Effector memory CD8-positive, alpha-beta T cell (primary cell): ENCODE data around the gene MTF2.

Experiments
- ATAC-seq: fragments of 150-1000 bp; cut with Tn5 transposase; replicated peaks from 2 replicates; pipeline ENCODE4 v1.10.0; 2021; ENCODE audit warnings: mild to moderate bottlenecking, moderate library complexity
- DNase-seq, 3 experiments: peaks; one replicate each; pipeline ENCODE4 v3.0.0; 2021
- H3K27ac Mint-ChIP-seq, 2 donors: one replicate each; pipeline ENCODE4 v1.8.0; 2022; ENCODE audit warnings: mild to moderate bottlenecking in 2 of 2, mixed read lengths in 2 of 2, moderate library complexity in 2 of 2
- H3K27me3 Mint-ChIP-seq, 2 donors: one replicate each; pipeline ENCODE4 v1.8.0; 2022; ENCODE audit warnings: mixed read lengths in 2 of 2
- H3K36me3 Mint-ChIP-seq: one replicate; pipeline ENCODE4 v1.8.0; 2022; ENCODE audit warnings: mild to moderate bottlenecking, moderate library complexity, mixed read lengths; ENCODE audit not compliant: insufficient read depth
- H3K4me1 Mint-ChIP-seq, 2 donors: one replicate each; pipeline ENCODE4 v1.8.0; 2022; ENCODE audit warnings: low read depth in 2 of 2, mixed read lengths in 2 of 2
- H3K4me3 Mint-ChIP-seq, 2 donors: one replicate each; pipeline ENCODE4 v1.8.0; 2022; ENCODE audit warnings: mild to moderate bottlenecking in 2 of 2, mixed read lengths in 2 of 2, moderate library complexity in 2 of 2
- H3K9me3 Mint-ChIP-seq, 2 donors: one replicate each; pipeline ENCODE4 v1.8.0; 2022; ENCODE audit warnings: mixed read lengths in 2 of 2

The MTF2 gene

GRCh38 chr1:93095804-93096585, 16.9 kb downstream of the MTF2 start:
- Mint-ChIP-seq H3K4me1 (peaks cover 42 to 68% of the 10 kb centered on the region in 2 donors), H3K36me3 (peaks cover 15% of the 10 kb centered on the region), H3K9me3 (no peaks in the 10 kb centered on the region), H3K27me3 (no peaks in the 10 kb centered on the region), H3K4me3 (peak overlapping the region in 1 of 2 donors; percentile 23), H3K27ac (peak overlapping the region in 1 of 2 donors; percentile 27)
- DNase-seq (no peak), ATAC-seq (no peak)

- DNase-seq (no peak), ATAC-seq (no peak)
- no peaks in the 10 kb centered on the region for H3K27me3 Mint-ChIP-seq
- H3K27ac Mint-ChIP-seq, result peak overlapping the region in 1 of 2 donors; percentile 70
- H3K9me3 Mint-ChIP-seq, result no peaks in the 10 kb centered on the region
- peaks cover 27 to 50% of the 10 kb centered on the region in 2 donors for H3K4me1 Mint-ChIP-seq
- H3K4me3 Mint-ChIP-seq, result peak overlapping the region in 1 of 2 donors; percentile 20
- H3K36me3 Mint-ChIP-seq, result peaks cover 18% of the 10 kb centered on the region
Measured at GRCh38 chr1:93102142-93102541, 23.1 kb downstream of the MTF2 start.

- Mint-ChIP-seq H3K4me3 (no peak overlapping the region), H3K9me3 (no peaks in the 10 kb centered on the region), H3K4me1 (peaks cover 14 to 46% of the 10 kb centered on the region in 2 donors), H3K27me3 (no peaks in the 10 kb centered on the region), H3K36me3 (peaks cover 24% of the 10 kb centered on the region), H3K27ac (no peak overlapping the region)
- no peak for ATAC-seq
- no peak for DNase-seq
Measured at GRCh38 chr1:93106226-93106625, 27.1 kb downstream of the MTF2 start.

GRCh38 chr1:93107395-93107794, 28.3 kb downstream of the MTF2 start:
- no peaks in the 10 kb centered on the region for H3K27me3 Mint-ChIP-seq
- no peak overlapping the region for H3K4me3 Mint-ChIP-seq
- H3K36me3 Mint-ChIP-seq, result peaks cover 20% of the 10 kb centered on the region
- H3K4me1 Mint-ChIP-seq, result peaks cover 12 to 40% of the 10 kb centered on the region in 2 donors
- H3K27ac Mint-ChIP-seq, result no peak overlapping the region
- no peak for DNase-seq
- no peaks in the 10 kb centered on the region for H3K9me3 Mint-ChIP-seq
- no peak for ATAC-seq

GRCh38 chr1:93108335-93108734, 29.3 kb downstream of the MTF2 start:
- ATAC-seq (no peak), DNase-seq (no peak)
- H3K4me1 Mint-ChIP-seq, result peaks cover 16 to 40% of the 10 kb centered on the region in 2 donors
- H3K27ac Mint-ChIP-seq, result peak overlapping the region in 1 of 2 donors; percentile 44
- H3K9me3 Mint-ChIP-seq, result no peaks in the 10 kb centered on the region
- H3K4me3 Mint-ChIP-seq, result no peak overlapping the region
- peaks cover 26% of the 10 kb centered on the region for H3K36me3 Mint-ChIP-seq
- H3K27me3 Mint-ChIP-seq, result no peaks in the 10 kb centered on the region

GRCh38 chr1:93109578-93109977, 30.5 kb downstream of the MTF2 start:
- Mint-ChIP-seq H3K36me3 (peaks cover 20% of the 10 kb centered on the region), H3K27me3 (no peaks in the 10 kb centered on the region), H3K27ac (no peak overlapping the region), H3K4me3 (no peak overlapping the region), H3K9me3 (no peaks in the 10 kb centered on the region), H3K4me1 (peaks cover 15 to 40% of the 10 kb centered on the region in 2 donors)
- ATAC-seq (no peak), DNase-seq (no peak)

GRCh38 chr1:93111065-93111464, 32.0 kb downstream of the MTF2 start:
- H3K4me3 Mint-ChIP-seq, result no peak overlapping the region
- H3K27me3 Mint-ChIP-seq, result no peaks in the 10 kb centered on the region
- H3K4me1 Mint-ChIP-seq, result peaks cover 15 to 31% of the 10 kb centered on the region in 2 donors
- no peak for DNase-seq
- H3K36me3 Mint-ChIP-seq, result peaks cover 29% of the 10 kb centered on the region
- ATAC-seq, result no peak
- no peak overlapping the region for H3K27ac Mint-ChIP-seq
- H3K9me3 Mint-ChIP-seq, result no peaks in the 10 kb centered on the region

- H3K36me3 Mint-ChIP-seq, result peaks cover 34% of the 10 kb centered on the region
- no peak overlapping the region for H3K4me3 Mint-ChIP-seq
- ATAC-seq (no peak), DNase-seq (no peak)
- no peaks in the 10 kb centered on the region for H3K9me3 Mint-ChIP-seq
- peaks cover 15 to 31% of the 10 kb centered on the region in 2 donors for H3K4me1 Mint-ChIP-seq
- H3K27ac Mint-ChIP-seq, result peak overlapping the region in 1 of 2 donors; percentile 5
- no peaks in the 10 kb centered on the region for H3K27me3 Mint-ChIP-seq
Measured at GRCh38 chr1:93111561-93111960, 32.5 kb downstream of the MTF2 start.

GRCh38 chr1:93113127-93113526, 34.0 kb downstream of the MTF2 start:
- no peak for ATAC-seq
- H3K27me3 Mint-ChIP-seq, result no peaks in the 10 kb centered on the region
- no peaks in the 10 kb centered on the region for H3K9me3 Mint-ChIP-seq
- no peak for DNase-seq
- H3K4me3 Mint-ChIP-seq, result no peak overlapping the region
- H3K36me3 Mint-ChIP-seq, result peaks cover 44% of the 10 kb centered on the region
- peaks cover 15 to 25% of the 10 kb centered on the region in 2 donors for H3K4me1 Mint-ChIP-seq
- H3K27ac Mint-ChIP-seq, result peak overlapping the region in 1 of 2 donors; percentile 80

GRCh38 chr1:93114391-93114790, 35.3 kb downstream of the MTF2 start:
- H3K4me3 Mint-ChIP-seq, result no peak overlapping the region
- H3K4me1 Mint-ChIP-seq, result peaks cover 14 to 15% of the 10 kb centered on the region in 2 donors
- no peaks in the 10 kb centered on the region for H3K27me3 Mint-ChIP-seq
- peaks cover 51% of the 10 kb centered on the region for H3K36me3 Mint-ChIP-seq
- no peak for ATAC-seq
- no peak overlapping the region for H3K27ac Mint-ChIP-seq
- no peak for DNase-seq
- no peaks in the 10 kb centered on the region for H3K9me3 Mint-ChIP-seq

GRCh38 chr1:93120614-93121013, 41.5 kb downstream of the MTF2 start:
- Mint-ChIP-seq H3K36me3 (peaks cover 60% of the 10 kb centered on the region), H3K27ac (no peak overlapping the region)
- no peak for ATAC-seq

GRCh38 chr1:93123201-93123783, 44.2 kb downstream of the MTF2 start:
- Mint-ChIP-seq H3K27ac (peak overlapping the region in 1 of 2 donors; percentile 22), H3K4me1 (peaks cover 0 to 9% of the 10 kb centered on the region in 2 donors), H3K9me3 (no peaks in the 10 kb centered on the region), H3K4me3 (no peak overlapping the region), H3K36me3 (peaks cover 35% of the 10 kb centered on the region), H3K27me3 (no peaks in the 10 kb centered on the region)
- no peak for ATAC-seq
- no peak for DNase-seq

More at GRCh38 chr1:93120614-93121013, 41.5 kb downstream of the MTF2 start:
- Mint-ChIP-seq H3K27me3 (no peaks in the 10 kb centered on the region), H3K4me1 (peaks cover 0 to 9% of the 10 kb centered on the region in 2 donors), H3K4me3 (no peak overlapping the region), H3K9me3 (no peaks in the 10 kb centered on the region)
- DNase-seq, result no peak

- ATAC-seq (no peak), DNase-seq (no peak)
- no peaks in the 10 kb centered on the region for H3K9me3 Mint-ChIP-seq
- no peaks in the 10 kb centered on the region for H3K27me3 Mint-ChIP-seq
- peaks cover 23% of the 10 kb centered on the region for H3K36me3 Mint-ChIP-seq
- peak overlapping the region in 1 of 2 donors; percentile 22 for H3K27ac Mint-ChIP-seq
- H3K4me1 Mint-ChIP-seq, result peaks cover 0 to 9% of the 10 kb centered on the region in 2 donors
- no peak overlapping the region for H3K4me3 Mint-ChIP-seq
Measured at GRCh38 chr1:93124556-93125355, 45.7 kb downstream of the MTF2 start.
